Keratinocyte (primary cell): Measurements from ENCODE around the gene SLC38A1. TPM values are rescaled to one million over a fixed set of nuclear protein-coding genes. Genes with fewer than 3 reads are reported as not detected.
"Not testable (repeated sequence)": the region's sequence is repeated elsewhere in the genome, so short reads cannot be mapped to it uniquely, and the experiment has no call there.

Experiments
- DNase-seq: peaks from one replicate; pipeline ENCODE4 v3.0.0-alpha.2; 2011; ENCODE audit warnings: low read depth, missing footprints, low spot score
- FAIRE-seq: peaks from 2 replicates; lab custom pipeline; 2011; peaks lifted over from hg19 to GRCh38; lab: Jason Lieb, UNC
- H2AFZ ChIP-seq: 2 replicates; pipeline ENCODE4 v1.6.0; 2012; ENCODE audit warnings: low read length, control low read depth, inconsistent platforms; ENCODE audit not compliant: control insufficient read depth
- H3K27ac ChIP-seq: 2 replicates; pipeline ENCODE4 v1.5.1; 2011; ENCODE audit warnings: low read length; ENCODE audit not compliant: control insufficient read depth, insufficient read depth
- H3K27me3 ChIP-seq: 3 replicates; pipeline ENCODE4 v1.6.0; 2011; ENCODE audit warnings: low read length; ENCODE audit not compliant: control insufficient read depth, insufficient read depth; ENCODE audit errors: extremely low read depth
- H3K36me3 ChIP-seq, 2 experiments: 2 replicates in 1 of 2; 3 replicates in 1 of 2; pipeline ENCODE4 v1.5.1; 2011; ENCODE audit warnings: low read length in 2 of 2, mild to moderate bottlenecking in 1 of 2; ENCODE audit not compliant: control insufficient read depth in 2 of 2, insufficient read depth in 2 of 2; ENCODE audit errors: extremely low read depth in 1 of 2
- H3K4me1 ChIP-seq: 3 replicates; pipeline ENCODE4 v1.5.1; 2011; ENCODE audit warnings: low read length; ENCODE audit not compliant: control insufficient read depth, insufficient read depth; ENCODE audit errors: extremely low read depth
- H3K4me2 ChIP-seq: 3 replicates; pipeline ENCODE4 v1.6.0; 2011; ENCODE audit warnings: low read depth, low read length; ENCODE audit not compliant: control insufficient read depth, insufficient read depth; ENCODE audit errors: extremely low read depth
- H3K4me3 ChIP-seq, 3 experiments: fragments of 200-600 bp in 1 of 3; sonication (generic) in 1 of 3; 2 replicates in 2 of 3; 3 replicates in 1 of 3; pipeline ENCODE4 v1.5.1; 2011 to 2016; ENCODE audit warnings: low read length in 3 of 3, mild to moderate bottlenecking in 3 of 3, control low read depth in 2 of 3, inconsistent platforms in 1 of 3, low read depth in 1 of 3, mixed read lengths in 1 of 3, mixed run types in 1 of 3, moderate library complexity in 1 of 3; ENCODE audit not compliant: control insufficient read depth in 2 of 3, insufficient read depth in 2 of 3; ENCODE audit errors: extremely low read depth in 1 of 3
- H3K79me2 ChIP-seq: 2 replicates; pipeline ENCODE4 v1.6.0; 2012; ENCODE audit warnings: low read length; ENCODE audit not compliant: control insufficient read depth, insufficient read depth
- H3K9ac ChIP-seq: 3 replicates; pipeline ENCODE4 v1.6.0; 2011; ENCODE audit warnings: low read length; ENCODE audit not compliant: control insufficient read depth, insufficient read depth; ENCODE audit errors: extremely low read depth
- H3K9me1 ChIP-seq: 3 replicates; pipeline ENCODE4 v1.6.0; 2011; ENCODE audit warnings: low read length; ENCODE audit not compliant: control insufficient read depth, insufficient read depth; ENCODE audit errors: extremely low read depth
- H3K9me3 ChIP-seq: 2 replicates; pipeline ENCODE4 v1.5.1; 2012; ENCODE audit warnings: low read depth, low read length; ENCODE audit not compliant: control insufficient read depth
- H4K20me1 ChIP-seq: 3 replicates; pipeline ENCODE4 v1.6.0; 2011; ENCODE audit warnings: low read length; ENCODE audit not compliant: control insufficient read depth, insufficient read depth; ENCODE audit errors: extremely low read depth
- EZH2 ChIP-seq: IDR thresholded peaks from one replicate; pipeline ENCODE4 v1.6.1; 2012; ENCODE audit warnings: inconsistent platforms, mild to moderate bottlenecking, low read length, moderate library complexity
- dilution Hi-C: fragments of 300-500 bp; cut with MboI; formaldehyde crosslinking; loops from one replicate; pipeline ENCODE4 v1.7.0; 2020; ENCODE audit warnings: low sequenced_read_pairs; ENCODE audit not compliant: extremely low pct_ligation_motif_present
- polyA plus RNA-seq, 5 experiments: library from polyadenylated mRNA; depleted of rRNA in 3 of 5; stranded (reverse) in 3 of 5; stranded (forward) in 1 of 5; unstranded in 1 of 5; fragments of >200 nt; gene quantifications; 1 replicate in 1 of 5; 2 replicates in 3 of 5; 3 replicates in 1 of 5; pipeline versions ENCODE4 v1.2.1 to v1.2.3, GENCODE V29; 2011 to 2012; ENCODE audit warnings: missing spikeins in 2 of 5, low read depth in 1 of 5, low replicate concordance in 1 of 5
- TF ChIP-seq, protein P1 (sequence below), 3 experiments: IDR thresholded peaks in 1 of 3; conservative IDR thresholded peaks in 1 of 3; optimal IDR thresholded peaks in 1 of 3; 2 replicates in 2 of 3; 3 replicates in 1 of 3; pipeline versions ENCODE3 to v1.5.1; 2011; ENCODE audit warnings: low read length in 3 of 3, mild to moderate bottlenecking in 3 of 3, moderate library complexity in 2 of 3, control low read depth in 1 of 3, inconsistent platforms in 1 of 3; ENCODE audit not compliant: insufficient read depth in 2 of 3; ENCODE audit errors: extremely low read depth in 1 of 3

The SLC38A1 gene
- polyA plus RNA-seq, 1 donor (not counting 4 experiments of a cell fraction or from before 2014, with no cell fraction given), result 134 TPM

DNA sequence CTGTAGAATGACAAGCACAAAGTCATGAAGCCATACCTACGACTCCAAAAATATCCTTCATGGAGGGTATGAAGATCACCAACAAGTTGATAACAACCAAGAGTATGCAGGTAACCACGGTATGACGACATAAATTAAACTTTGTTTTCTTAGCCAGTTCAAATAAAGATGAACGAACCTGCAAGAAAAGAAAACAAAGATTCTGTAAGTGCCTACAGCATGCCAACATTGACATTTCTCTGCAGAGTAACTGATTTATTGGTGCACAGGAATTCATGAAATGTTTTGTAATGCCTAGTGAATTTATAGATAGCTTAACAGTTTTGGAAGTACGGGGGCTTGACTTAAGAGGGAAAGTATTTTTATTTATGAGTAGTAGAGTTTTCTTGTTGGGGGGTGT lies 71.0 kb downstream of the SLC38A1 start:
- DNase-seq, result no peak
- no peaks in the 10 kb centered on the region for H3K27me3 ChIP-seq
- dilution Hi-C loops, result no loop called here
- no peak overlapping the region for H2AFZ ChIP-seq
- H3K79me2 ChIP-seq, result no peaks in the 10 kb centered on the region
- H3K27ac ChIP-seq, result no peak overlapping the region
- H3K9me1 ChIP-seq, result no peaks in the 10 kb centered on the region
- no peaks in the 10 kb centered on the region for H3K4me1 ChIP-seq
- no peak for TF ChIP-seq EZH2
- TF ChIP-seq, protein P1, sequence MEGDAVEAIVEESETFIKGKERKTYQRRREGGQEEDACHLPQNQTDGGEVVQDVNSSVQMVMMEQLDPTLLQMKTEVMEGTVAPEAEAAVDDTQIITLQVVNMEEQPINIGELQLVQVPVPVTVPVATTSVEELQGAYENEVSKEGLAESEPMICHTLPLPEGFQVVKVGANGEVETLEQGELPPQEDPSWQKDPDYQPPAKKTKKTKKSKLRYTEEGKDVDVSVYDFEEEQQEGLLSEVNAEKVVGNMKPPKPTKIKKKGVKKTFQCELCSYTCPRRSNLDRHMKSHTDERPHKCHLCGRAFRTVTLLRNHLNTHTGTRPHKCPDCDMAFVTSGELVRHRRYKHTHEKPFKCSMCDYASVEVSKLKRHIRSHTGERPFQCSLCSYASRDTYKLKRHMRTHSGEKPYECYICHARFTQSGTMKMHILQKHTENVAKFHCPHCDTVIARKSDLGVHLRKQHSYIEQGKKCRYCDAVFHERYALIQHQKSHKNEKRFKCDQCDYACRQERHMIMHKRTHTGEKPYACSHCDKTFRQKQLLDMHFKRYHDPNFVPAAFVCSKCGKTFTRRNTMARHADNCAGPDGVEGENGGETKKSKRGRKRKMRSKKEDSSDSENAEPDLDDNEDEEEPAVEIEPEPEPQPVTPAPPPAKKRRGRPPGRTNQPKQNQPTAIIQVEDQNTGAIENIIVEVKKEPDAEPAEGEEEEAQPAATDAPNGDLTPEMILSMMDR (optimal IDR thresholded peaks at IDR 0.05 in 1 of 3, IDR thresholded peaks at IDR 0.05 in 1 of 3, conservative IDR thresholded peaks at IDR 0.05 in 1 of 3; ENCODE audit: extremely low read depth in 1 of 3, insufficient read depth in 2 of 3, low read length in 3 of 3), result no peak
- no peak overlapping the region for H3K9ac ChIP-seq
- H3K4me2 ChIP-seq, result no peak overlapping the region
- no peaks in the 10 kb centered on the region for H4K20me1 ChIP-seq
- H3K4me3 ChIP-seq, result no peak overlapping the region
- FAIRE-seq, result no peak
- peaks cover 2% of the 10 kb centered on the region for H3K9me3 ChIP-seq
- peaks cover 35 to 46% of the 10 kb centered on the region in 2 experiments for H3K36me3 ChIP-seq

DNA sequence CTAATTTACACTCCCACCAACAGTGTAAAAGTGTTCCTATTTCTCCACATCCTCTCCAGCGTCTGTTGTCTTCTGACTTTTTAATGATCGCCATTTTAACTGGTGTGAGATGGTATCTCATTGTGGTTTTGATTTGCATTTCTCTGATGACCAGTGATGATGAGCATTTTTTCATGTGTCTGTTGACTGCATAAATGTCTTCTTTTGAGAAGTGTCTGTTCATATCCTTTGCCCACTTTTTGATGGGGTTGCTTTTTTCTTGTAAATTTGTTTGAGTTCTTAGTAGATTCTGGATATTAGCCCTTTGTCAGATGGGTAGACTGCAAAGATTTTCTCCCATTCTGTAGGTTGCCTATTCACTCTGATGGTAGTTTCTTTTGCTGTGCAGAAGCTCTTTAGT lies 78.3 kb downstream of the SLC38A1 start:
- H4K20me1 ChIP-seq, H3K27me3 ChIP-seq, H3K9me1 ChIP-seq, dilution Hi-C loops, H3K27ac ChIP-seq, H3K4me1 ChIP-seq, H2AFZ ChIP-seq, FAIRE-seq, H3K9ac ChIP-seq, DNase-seq, H3K4me2 ChIP-seq, H3K79me2 ChIP-seq, H3K9me3 ChIP-seq, H3K4me3 ChIP-seq: not testable (repeated sequence)
- peaks cover 8 to 16% of the 10 kb centered on the region in 2 experiments for H3K36me3 ChIP-seq

DNA sequence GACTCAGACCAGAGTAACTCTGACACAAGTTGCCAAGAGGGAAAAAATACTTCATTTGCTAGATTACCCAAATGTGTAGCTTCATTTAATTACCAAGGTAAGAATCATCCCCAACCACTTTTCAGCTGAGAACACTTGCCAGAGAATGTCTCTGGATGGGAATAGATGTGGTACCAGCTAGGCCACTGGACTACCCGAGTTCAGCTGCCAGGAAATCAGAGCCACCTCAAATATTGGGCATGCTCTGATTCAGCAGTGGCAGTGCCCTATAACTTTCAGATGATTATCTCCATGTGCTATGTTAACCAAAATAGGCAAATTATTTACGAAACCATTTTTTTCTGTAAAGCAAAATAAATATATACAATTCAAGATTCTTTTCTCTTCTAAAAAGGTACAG lies 80.7 kb downstream of the SLC38A1 start:
- Histone ChIP-seq H3K4me2 (no peak overlapping the region), H3K4me1 (peaks cover 4% of the 10 kb centered on the region), H3K9ac (no peak overlapping the region), H3K27ac (no peak overlapping the region), H2AFZ (no peak overlapping the region), H3K79me2 (no peaks in the 10 kb centered on the region), H3K36me3 (peaks cover 3 to 9% of the 10 kb centered on the region in 2 experiments), H3K9me3 (no peaks in the 10 kb centered on the region), H4K20me1 (no peaks in the 10 kb centered on the region), H3K9me1 (no peaks in the 10 kb centered on the region), H3K4me3 (no peak overlapping the region), H3K27me3 (no peaks in the 10 kb centered on the region)
- no peak for DNase-seq
- FAIRE-seq, result no peak
- TF ChIP-seq, protein P1 (optimal IDR thresholded peaks at IDR 0.05 in 1 of 3, IDR thresholded peaks at IDR 0.05 in 1 of 3, conservative IDR thresholded peaks at IDR 0.05 in 1 of 3; ENCODE audit: extremely low read depth in 1 of 3, insufficient read depth in 2 of 3, low read length in 3 of 3), result no peak
- no peak for TF ChIP-seq EZH2
- dilution Hi-C loops, result no loop called here
